Stimulated activated CD4-positive, alpha-beta T cell treated with anti-CD3 and anti-CD28 coated beads, TNF-alpha, amount 100 ng/mL, for 4 hours (primary cell): ENCODE data around the gene CFAP100.

Experiments used
- DNase-seq, 3 experiments: peaks; one replicate each; pipeline ENCODE4 v3.0.0-alpha.2; 2020; ENCODE audit warnings: low read depth in 3 of 3

CFAP100 gene

GRCh38 chr3:126440709-126440995 lies 45.9 kb downstream of the CFAP100 start:
- DNase-seq, result no peak

GRCh38 chr3:126441256-126441880 lies 46.7 kb downstream of the CFAP100 start:
- DNase-seq, result no peak

GRCh38 chr3:126442094-126442855 lies 47.6 kb downstream of the CFAP100 start:
- DNase-seq, result no peak

GRCh38 chr3:126442856-126443242 lies 48.1 kb downstream of the CFAP100 start:
- no peak for DNase-seq

- no peak for DNase-seq
Observed at GRCh38 chr3:126445506-126445905, 50.8 kb downstream of the CFAP100 start.

- no peak for DNase-seq
Observed at GRCh38 chr3:126446301-126446700, 51.6 kb downstream of the CFAP100 start.

- DNase-seq, result no peak
Observed at GRCh38 chr3:126446791-126447190, 52.1 kb downstream of the CFAP100 start.

- no peak for DNase-seq
Observed at GRCh38 chr3:126447456-126448106, 52.9 kb downstream of the CFAP100 start.

GRCh38 chr3:126448136-126448892 lies 53.6 kb downstream of the CFAP100 start:
- DNase-seq, result no peak

- no peak for DNase-seq
Observed at GRCh38 chr3:126448893-126449180, 54.1 kb downstream of the CFAP100 start.

- no peak for DNase-seq
Observed at GRCh38 chr3:126449621-126450051, 54.9 kb downstream of the CFAP100 start.

- DNase-seq, result no peak
Observed at GRCh38 chr3:126450219-126450618, 55.5 kb downstream of the CFAP100 start.

- DNase-seq, result no peak
Observed at GRCh38 chr3:126450744-126451143, 56.0 kb downstream of the CFAP100 start.

- no peak for DNase-seq
Observed at GRCh38 chr3:126451511-126451910, 56.8 kb downstream of the CFAP100 start.

- no peak for DNase-seq
Observed at GRCh38 chr3:126452213-126452612, 57.5 kb downstream of the CFAP100 start.

- DNase-seq, result no peak
Observed at GRCh38 chr3:126454025-126454424, 59.3 kb downstream of the CFAP100 start.

- DNase-seq, result no peak
Observed at GRCh38 chr3:126454437-126455198, 59.9 kb downstream of the CFAP100 start.

- no peak for DNase-seq
Observed at GRCh38 chr3:126456211-126456610, 61.5 kb downstream of the CFAP100 start.

- DNase-seq, result no peak
Observed at GRCh38 chr3:126456766-126457388, 62.2 kb downstream of the CFAP100 start.

GRCh38 chr3:126459111-126459762 lies 64.5 kb downstream of the CFAP100 start:
- no peak for DNase-seq

GRCh38 chr3:126459763-126460127 lies 65.0 kb downstream of the CFAP100 start:
- no peak for DNase-seq
